AG09309 (cell line): ENCODE data around the gene POLDIP2.

ENCODE experiments used
- DNase-seq: peaks from one replicate; pipeline ENCODE4 v3.0.0-alpha.2; 2010; ENCODE audit warnings: low read depth
- H3K4me3 ChIP-seq: 2 replicates; pipeline ENCODE4 v1.5.1; 2011; ENCODE audit warnings: mild to moderate bottlenecking, low read depth, low read length, moderate library complexity; ENCODE audit not compliant: control insufficient read depth
- TF ChIP-seq, protein P1 (sequence below): IDR thresholded peaks from 2 replicates; pipeline ENCODE4 v1.5.1; 2011; ENCODE audit warnings: mild to moderate bottlenecking, low read depth, low read length, inconsistent platforms; ENCODE audit not compliant: insufficient read depth, control insufficient read depth; ENCODE audit errors: missing control alignments

The POLDIP2 gene

DNA sequence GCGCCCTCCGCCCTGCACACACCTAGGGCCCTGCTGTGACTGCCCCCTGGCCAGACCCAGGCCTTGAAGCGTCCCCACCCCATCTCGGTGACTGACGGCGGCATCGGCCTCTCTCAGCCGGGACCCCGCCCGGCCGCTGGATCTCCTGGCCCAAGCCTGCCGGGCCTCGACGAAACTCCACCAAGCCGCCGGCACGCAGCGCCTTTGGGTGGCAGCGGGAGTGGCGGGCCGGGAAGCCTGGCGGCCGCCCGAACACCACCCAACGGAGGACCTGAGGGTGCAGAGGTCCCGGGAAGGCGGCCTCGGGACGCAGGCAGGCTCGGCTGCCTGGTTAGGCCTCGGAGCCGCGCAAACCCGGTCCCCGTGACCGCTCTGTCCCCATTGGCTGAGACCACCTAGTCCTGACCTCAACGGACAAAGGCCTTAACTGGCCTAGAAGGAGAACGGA, 50.3 kb downstream of the POLDIP2 start:
- TF ChIP-seq, protein P1, sequence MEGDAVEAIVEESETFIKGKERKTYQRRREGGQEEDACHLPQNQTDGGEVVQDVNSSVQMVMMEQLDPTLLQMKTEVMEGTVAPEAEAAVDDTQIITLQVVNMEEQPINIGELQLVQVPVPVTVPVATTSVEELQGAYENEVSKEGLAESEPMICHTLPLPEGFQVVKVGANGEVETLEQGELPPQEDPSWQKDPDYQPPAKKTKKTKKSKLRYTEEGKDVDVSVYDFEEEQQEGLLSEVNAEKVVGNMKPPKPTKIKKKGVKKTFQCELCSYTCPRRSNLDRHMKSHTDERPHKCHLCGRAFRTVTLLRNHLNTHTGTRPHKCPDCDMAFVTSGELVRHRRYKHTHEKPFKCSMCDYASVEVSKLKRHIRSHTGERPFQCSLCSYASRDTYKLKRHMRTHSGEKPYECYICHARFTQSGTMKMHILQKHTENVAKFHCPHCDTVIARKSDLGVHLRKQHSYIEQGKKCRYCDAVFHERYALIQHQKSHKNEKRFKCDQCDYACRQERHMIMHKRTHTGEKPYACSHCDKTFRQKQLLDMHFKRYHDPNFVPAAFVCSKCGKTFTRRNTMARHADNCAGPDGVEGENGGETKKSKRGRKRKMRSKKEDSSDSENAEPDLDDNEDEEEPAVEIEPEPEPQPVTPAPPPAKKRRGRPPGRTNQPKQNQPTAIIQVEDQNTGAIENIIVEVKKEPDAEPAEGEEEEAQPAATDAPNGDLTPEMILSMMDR: no peak
- DNase-seq: no peak
- H3K4me3 ChIP-seq: no peak overlapping the region

DNA sequence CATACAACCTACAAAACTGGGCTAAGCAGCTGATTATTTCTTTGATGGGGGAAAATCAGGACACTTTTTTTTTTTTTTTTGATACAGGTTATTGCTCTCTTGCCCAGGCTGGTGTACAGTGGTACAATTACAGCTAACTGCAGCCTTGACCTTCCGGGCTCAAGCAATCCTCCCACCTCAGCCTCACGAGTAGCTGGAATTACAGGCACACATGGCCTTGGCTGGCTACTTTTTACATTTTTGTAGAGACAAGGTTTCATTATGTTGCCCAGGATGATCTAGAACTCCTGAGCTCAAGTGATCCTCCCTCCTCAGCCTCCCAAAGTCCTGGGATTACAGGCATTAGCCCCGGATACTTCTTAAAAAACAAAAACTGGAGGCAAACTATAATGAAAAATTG, 58.9 kb downstream of the POLDIP2 start:
- H3K4me3 ChIP-seq: no peak overlapping the region
- TF ChIP-seq, protein P1: no peak
- DNase-seq: no peak
